HG02588 (cell line): Measurements from ENCODE around the gene PPP2R2D.

Source experiments
- ATAC-seq: cut with Tn5 transposase; IDR thresholded peaks from one replicate; pipeline ENCODE4 v1.9.1; 2021; ENCODE audit warnings: mild to moderate bottlenecking, moderate library complexity; ENCODE audit not compliant: unreplicated experiment

PPP2R2D gene

DNA sequence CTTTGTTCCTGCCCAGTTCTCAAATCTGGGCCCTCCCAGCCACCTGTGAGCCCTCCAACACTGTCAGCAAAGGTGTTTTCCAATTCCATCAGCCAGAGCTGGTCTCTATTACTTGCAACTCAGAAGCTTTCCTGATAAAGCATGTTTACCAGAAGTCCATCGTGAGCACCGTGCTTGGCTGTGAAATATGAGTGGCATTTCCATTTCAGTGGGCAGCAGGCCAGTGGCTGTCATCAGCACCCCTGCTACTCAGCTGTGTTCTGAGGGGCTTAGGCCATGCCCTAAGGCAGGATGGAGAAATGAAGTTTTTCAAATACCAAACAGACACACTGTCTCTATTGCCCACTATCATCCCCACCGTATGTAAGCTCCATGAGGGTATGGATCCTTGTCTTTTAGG lies 93.6 kb downstream of the PPP2R2D start:
- ATAC-seq = no peak

- no peak for ATAC-seq
Observed at GRCh38 chr10:131996466-131997365, 95.9 kb downstream of the PPP2R2D start.

GRCh38 chr10:131997366-131998049 lies 96.7 kb downstream of the PPP2R2D start:
- no peak for ATAC-seq

DNA sequence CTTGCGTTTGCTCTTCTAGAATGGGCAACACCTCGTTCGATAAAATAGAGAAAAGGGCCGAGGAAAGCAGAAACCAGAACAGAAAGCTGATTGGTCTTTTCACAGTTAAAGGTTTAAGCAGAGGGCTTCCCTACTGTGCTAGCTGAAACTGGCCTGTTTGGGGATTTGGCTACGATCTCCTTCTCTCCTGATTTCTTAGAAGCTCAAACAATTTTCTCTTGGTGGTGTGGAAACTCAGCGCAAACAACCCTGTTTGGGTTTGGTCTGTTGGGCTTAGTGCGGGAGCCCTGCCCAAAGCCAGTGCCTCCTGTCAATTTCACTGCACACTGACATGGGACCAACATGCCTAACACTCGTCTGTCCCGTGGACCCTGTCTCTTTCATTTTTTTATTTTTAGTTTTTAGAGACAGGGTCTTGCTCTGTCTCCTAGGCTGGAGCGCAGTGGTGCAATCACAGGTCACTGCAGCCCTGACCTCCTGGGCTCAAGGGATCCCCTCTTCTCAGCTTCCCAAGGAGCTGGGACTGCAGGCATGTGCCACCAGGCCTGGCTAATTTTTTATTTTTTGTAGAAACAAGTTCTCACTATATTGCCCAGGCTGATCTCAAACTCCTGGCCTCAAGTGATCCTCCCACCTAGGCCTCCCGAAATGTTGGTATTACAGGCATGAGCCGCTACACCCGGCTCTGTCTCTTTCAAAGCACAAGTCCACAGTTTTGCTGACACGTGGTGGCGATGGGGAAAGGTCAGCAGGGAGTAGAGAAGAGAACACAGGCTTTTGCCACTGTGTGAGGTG lies 97.4 kb downstream of the PPP2R2D start:
- no peak for ATAC-seq

GRCh38 chr10:131998845-131999681 lies 98.3 kb downstream of the PPP2R2D start:
- no peak for ATAC-seq

- no peak for ATAC-seq
Observed at GRCh38 chr10:132001238-132001972, 100.6 kb downstream of the PPP2R2D start.

- no peak for ATAC-seq
Observed at GRCh38 chr10:132002004-132002403, 101.2 kb downstream of the PPP2R2D start.

GRCh38 chr10:132003282-132003924 lies 102.6 kb downstream of the PPP2R2D start:
- ATAC-seq = no peak

DNA sequence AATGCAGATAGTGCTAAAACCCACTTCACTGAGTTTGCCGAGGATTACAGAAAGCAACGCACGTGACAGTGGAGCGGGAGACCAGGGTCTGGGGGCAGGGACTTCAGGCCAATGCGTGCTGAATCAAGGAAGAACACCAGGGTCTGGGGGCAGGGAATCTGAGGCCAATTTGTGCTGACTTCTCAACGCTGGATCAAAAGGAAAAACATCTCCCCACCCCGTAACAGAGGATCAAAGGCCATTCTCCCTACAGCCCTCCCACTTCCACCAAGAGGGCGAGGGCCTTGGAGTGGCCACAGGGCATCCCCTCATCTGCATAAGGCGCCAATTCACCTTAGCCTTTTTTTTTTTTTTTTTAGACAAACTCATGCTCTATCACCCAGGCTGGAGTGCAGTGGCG lies 103.2 kb downstream of the PPP2R2D start:
- no peak for ATAC-seq

- ATAC-seq = no peak
Observed at GRCh38 chr10:132005147-132005546, 104.3 kb downstream of the PPP2R2D start.

DNA sequence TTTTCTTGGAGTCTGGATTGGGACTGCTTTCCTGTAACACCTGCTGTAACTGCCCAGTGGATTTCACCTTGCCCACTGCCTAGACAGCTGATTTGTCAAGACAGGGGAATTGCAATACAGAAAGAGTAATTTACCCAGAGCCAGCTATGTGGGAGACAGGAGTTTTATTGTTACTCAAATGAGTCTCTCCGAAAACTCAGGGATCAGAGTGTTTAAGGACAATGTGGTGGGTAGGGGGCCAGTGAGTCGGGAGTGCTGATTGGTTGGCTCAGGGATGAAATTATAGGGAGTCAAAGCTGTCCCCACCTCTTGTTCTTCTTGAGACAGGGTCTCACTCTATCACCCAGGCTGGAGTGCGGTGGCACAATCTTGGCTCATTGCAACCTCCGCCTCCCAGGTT lies 106.2 kb downstream of the PPP2R2D start:
- ATAC-seq = no peak

DNA sequence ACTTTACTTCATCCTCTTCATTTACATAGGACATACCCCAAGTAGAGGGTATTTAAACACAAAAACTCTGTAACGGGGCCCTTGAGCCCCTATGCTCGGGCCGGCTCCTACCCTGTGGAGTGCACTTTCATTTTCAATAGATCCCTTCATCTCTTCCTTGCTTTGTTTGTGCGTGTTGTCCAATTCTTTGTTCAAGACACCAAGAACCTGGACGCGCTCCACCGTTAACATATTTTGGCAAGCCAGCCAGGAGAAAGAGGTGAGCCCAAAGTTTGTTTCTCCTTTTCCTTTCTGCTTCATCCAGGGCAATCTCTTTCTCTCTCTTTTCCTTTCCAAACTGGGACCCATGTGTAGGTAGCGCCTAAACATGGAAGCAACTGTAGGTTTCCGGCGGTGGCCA lies 106.9 kb downstream of the PPP2R2D start:
- ATAC-seq = no peak
